NCI-H2227 (cell line): ENCODE measurements around the gene INSL4.

Experiments used
- DNase-seq: peaks from one replicate; lab custom pipeline; 2025; ENCODE audit not compliant: unreplicated experiment; lab: John Stamatoyannopoulos, UW

INSL4 gene

DNA sequence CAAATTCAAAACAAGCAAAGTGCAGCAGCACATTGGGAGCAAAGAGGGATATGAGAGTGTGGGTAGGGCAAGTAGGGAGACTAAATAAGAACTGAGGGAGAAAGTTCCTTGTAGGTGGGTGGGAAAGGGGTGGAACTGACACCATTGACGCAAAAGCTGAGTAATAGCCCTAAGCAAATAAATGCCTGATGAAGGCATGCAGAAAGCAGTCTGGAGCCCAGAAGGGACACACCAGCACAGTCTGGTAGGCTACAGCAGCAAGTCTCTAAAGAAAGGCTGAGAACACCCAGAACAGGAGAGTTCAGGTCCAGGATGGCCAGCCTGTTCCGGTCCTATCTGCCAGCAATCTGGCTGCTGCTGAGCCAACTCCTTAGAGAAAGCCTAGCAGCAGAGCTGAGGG lies at the start of gene INSL4:
Gene INSL4 (plus strand): TSS at position 208 of the 400 bp plus-strand sequence. CDS start 105 bp downstream, at position 313.
- DNase-seq = no peak

DNA sequence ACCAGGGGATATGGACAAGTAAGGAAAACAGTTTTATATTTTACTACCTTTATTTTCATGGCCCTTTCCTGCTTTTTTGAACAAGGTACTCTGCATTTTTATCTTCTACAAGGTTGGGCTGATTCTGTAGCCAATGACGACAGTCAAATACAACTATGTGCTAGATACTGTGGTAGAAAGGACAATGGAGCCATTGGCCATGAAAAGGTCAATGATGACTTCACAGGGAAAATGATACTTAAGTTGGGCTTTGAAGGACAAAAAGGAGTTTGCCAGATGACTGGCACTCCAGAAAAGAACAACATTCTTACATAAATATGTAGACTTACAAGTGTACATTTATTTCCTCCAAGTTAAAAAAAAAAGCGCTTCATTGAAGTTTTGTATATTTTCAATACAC lies 46.4 kb upstream of the INSL4 start:
- DNase-seq = no peak

DNA sequence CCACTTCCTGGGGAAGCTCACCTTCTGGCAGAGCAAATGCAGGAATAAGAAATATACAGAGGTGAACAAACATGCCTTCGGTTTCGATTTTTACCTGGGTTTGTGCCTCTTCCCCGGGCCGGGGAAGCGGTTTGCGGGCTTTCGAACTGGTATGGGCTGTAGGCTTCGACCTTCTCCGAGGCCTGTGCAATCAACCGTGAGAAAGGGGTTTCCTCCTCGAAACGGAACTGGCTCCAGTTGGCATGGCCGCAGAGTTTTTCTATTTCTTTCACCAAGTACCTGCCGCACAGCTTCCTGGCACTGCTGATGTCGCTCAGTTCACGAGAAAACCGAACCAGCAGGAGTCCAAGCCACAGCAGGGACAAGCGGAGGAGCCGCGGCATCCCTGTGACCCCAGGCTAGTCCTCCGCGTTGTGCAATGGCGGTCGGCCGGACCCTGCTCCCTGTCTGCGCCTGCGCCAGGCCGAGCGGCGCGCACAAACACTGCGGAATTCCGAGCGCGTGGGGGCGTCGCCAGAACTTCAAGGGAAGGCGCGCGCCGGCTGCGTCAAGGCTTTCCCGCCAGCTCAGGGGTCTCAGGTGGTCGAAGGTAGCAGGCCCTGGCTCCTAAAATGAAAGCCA lies 45.9 kb upstream of the INSL4 start, which contains the start of gene INSL6:
Gene INSL6 (minus strand): TSS at position 420 of the 621 bp plus-strand sequence. CDS start 37 bp downstream, at position 383.
- no peak for DNase-seq

DNA sequence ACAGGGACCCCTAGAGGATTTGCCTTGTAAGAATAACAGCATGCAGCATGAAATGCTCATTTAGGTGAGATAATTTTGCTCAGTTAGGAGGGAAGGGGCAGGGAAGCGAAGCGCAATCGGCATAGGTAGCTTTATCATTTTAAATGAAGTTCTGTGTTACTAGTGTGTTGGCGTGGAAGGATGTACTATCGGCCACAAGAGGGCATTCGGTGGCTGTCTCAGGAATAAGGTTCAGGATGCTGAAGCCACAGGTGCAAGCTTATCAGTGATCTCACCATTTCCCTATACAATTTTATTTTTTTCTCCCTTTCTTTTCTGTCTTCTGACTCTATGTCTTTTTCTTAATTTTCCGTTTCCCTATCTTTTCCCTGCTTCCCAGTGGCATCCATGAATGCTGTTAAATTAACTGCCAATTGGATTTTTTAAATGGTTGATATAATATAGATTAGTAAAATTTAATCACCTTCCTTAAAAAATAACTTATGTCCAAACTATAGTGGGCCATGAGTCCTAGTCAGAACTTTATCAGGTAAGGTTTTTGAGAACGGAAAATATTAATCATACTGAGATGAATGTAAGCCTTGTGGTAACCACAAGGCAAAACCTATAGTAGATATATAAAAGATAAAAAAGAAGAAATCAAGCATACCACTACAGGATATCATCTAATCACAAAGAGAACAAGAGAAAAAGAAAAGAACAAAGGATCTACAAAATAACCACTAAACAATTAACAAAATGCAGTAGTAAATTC lies 44.6 kb upstream of the INSL4 start:
- peak; percentile 60 for DNase-seq

DNA sequence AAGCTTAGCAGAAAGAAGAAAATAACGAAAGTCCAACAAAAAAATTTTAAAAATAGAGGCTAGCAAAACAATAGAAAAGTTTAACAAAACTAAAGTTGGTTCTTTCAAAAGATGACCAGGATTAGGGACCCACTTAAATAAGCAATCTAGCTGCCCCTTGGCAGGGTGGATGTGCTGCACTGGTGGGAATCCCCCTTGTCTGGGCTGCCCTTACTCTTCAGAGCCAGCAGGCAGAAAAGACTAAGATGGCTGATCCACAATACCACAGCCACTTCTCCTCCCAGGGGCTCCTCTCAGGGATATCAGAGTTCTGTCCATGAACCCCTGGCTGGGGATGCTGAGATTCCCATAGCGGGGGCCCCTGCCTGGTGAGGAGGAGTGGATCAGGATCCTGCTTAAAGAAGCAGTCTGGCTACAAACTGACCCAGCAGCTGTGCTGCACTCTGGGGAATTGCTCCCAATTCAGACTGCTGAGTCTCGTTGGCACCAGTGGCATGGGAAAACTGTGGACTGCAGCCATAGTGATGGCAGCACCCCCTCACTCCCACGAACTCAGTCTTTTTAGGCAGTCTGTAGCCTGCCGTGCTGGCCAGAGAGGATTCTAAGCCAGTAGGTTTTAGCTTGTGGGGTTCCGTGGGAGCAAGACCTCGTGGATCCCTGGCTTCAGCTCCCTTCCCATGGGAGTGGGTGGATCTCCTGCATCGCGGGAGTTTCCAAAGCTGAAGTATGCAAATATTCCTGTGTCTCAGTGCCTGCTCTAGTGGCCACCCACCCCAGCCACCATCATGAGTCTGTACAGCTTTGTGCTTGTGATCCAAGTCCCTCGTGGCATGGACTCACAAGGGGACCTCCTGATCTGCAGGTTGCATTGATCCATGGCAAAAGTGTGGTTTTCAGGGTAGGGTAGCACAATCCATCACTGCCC lies 42.9 kb upstream of the INSL4 start:
- DNase-seq = no peak

DNA sequence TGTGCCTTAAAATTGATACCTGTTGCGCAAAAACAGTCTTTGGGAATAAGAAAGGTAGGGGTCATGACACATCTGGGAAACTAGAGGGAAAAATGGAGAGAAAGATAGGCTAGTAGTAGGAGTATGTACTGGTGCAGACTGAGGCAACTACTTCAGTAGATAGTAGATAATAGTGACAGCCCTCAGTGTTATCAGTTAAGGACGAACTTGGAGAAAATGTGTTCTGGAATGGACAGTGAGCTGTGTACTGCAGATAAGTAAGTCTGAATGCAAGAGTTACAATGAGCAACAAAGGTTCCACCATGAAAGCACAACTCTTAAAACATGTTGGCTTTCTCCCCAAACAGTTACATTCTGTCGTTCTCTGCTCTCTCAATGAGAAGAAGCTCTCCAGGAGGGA lies 39.2 kb upstream of the INSL4 start:
- DNase-seq = no peak

DNA sequence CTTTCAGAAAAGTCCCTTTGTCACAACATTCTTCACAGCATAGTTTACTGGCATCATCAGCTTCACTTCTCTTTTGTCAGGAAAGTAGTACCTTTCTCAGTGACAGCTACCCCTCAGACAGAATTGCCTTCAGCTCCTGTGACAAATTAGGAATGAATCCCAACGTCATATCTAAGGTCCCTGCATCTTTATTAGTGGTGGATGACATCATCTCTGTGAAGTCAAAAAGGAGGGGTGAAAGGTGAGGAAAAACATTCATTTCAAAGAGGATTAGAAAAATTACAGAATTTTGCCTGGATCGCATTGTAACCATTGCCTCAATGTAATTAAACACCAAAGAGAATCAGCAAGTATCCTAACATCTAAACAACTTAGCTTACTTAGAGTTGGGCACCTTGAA lies 37.9 kb upstream of the INSL4 start:
- DNase-seq = no peak

DNA sequence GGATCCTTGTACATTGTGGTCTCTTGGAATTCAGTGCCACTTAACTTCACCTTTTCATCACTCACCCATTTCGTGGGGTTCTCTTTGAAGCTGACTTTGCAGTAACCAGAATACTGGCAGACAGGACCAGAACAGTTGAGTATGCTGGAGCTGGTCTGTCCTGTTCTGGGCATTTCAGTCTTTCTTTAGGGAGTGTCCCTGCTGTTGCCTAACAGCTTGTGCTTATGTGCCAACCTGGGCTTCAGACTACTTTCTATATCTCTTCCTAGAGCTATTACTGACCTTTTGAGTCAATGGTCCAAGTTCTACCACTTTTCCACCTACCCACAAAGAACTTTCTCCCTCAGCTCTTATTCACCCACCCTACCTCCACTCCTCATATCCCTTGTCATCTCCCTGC lies 35.8 kb upstream of the INSL4 start:
- DNase-seq = no peak

DNA sequence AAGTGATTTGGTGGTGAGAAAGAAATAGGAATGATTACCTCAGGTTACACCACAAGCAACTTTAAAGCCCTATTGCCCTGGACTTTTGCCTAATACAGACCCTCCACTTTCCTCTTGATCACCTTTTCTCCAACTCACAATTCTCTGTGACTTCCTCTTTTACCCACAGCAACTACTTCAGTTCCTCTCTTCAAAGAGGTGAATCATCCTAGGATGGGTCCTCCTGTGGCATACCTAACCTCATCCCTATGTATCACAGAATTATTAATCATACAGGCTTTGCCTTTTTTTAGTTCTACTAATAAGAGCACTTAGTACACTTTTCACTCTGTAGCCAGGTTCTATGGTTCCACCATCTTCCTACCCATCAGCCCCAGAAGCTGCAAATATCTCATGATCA lies 26.1 kb upstream of the INSL4 start:
- DNase-seq = no peak

DNA sequence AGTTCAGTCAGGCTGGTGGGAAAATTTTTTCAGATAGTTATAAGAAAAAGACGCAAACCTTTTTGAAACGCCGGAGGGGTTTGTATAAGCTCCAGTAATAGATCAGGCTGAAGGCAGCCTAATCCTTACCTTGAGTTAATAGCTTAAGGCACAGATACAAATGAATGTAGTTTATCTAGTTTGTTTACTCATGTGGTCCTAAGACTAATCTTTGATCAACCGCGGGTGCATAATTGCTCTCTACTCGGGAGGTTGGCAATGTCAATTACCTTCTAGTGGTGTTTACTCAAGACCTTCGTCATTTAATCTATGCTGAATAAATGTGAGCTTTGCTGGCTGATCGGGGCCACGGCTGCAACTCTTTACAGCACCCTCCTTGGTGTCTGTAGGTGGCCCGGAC lies 665 bp upstream of the INSL4 start:
- DNase-seq = no peak

DNA sequence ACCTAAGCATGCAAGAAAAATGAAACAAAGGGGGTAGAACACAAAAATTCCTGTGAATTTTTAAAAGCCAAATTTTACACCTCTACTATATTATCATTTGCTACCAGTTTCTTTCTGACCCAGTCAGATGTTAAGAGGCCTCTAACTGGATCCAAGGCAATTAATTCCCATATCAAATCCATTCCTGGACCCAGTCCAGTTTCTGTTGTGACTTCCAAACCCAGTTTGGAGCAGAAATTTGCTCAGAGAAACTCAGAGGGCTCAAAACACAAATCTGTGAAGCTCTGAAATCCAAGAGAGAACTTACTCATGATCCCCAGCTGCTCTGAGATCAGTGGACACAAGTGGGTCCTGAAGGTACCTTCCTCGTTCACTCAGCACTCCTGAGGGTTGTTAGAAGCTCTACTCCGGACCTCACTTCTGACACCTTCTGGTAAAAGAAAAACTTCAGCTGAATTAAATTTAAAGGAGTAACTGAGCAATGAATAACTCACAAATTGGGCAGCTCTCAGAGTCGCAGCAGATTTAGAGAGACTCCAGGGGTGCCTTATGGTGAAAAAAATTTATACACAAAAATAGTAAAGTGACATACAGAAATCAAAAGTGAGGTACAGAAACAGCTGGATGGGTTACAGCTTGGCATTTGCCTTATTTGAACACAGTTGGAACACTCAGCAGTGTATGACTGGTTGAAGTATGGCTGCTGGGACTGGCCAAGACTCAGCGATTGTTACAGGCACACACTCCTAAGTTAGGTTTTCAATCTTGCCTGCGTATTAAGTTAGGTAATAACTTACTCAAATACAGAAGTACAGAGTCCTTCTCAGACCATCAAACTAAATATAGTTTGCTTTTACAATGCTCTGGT lies 32.4 kb downstream of the INSL4 start:
- no peak for DNase-seq

DNA sequence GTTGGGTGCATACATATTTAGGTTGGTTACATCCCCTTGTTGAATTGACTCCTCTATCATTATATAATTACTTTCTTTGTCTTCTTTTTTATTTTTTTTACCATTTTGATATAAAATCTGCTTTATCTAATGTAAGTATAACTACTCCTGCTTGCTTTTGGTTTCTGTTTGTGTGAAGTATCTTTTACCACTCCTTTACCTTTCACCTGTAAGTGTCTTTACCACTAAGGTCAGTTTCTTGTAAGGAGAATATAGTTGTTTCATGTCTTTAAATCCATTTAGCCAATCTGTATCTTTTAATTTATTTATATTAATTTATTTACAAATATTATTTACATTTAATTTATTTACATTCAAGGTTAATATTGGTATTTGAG lies 33.0 kb downstream of the INSL4 start:
- no peak for DNase-seq

DNA sequence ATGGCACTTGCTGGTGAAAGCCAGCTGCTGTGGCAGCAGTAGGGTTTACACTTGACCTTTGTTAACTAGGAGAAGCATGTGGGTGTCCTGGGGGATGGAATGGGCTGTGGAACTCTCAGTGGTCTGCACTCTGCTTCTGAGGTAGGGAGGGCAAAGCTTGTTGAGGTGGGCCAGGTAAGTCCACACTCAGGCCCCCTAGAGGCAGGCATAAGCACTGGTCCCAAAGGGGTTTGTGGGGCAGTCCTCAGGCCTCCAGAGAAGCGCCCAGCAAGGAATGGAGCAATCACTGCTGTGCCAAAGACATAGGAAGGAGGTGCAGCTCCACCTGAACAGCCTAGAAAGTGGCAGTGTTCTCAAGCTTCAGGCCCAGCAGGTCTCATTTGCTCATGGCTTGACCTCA lies 34.7 kb downstream of the INSL4 start:
- DNase-seq = no peak

DNA sequence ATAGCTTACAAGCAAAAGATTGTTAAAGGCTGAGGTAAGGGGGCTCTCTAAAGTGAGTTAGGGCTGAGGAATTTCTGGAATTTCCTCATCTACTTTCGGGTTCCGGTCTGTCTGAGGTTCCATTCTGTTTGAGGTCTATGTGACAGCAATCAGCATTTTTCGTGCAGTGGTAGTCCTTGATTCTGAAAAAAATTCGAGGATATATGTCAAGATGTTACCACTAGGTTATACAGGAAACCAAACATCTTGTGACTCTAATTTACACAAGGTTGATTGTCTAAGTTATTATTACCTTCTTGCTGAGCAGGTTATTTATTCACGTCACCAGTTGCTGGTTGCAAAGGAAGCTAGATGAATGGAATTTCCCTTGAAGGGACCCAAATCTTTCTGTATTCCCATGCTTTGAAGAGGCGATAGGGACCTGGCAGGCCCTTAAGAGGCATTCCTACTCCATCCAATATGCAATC lies 38.1 kb downstream of the INSL4 start:
- no peak for DNase-seq

DNA sequence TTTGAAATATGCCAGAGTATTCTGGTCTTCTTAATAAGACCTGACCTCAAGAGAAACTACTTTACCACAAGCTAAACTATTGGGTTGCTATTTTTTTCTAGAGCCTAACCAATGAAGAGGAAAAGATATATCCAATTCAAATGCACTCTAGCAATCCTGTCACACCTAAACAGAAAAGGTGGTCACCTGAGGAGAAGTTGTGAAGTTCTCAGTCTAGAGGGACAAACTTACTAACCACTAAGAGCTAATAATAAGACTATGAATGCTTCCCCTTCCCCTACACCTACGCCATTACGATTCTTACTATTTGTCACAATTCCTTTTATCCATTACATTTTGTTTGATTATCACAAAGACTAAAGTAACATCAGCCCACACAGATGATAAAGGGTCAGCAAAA lies 43.6 kb downstream of the INSL4 start:
- no peak for DNase-seq

DNA sequence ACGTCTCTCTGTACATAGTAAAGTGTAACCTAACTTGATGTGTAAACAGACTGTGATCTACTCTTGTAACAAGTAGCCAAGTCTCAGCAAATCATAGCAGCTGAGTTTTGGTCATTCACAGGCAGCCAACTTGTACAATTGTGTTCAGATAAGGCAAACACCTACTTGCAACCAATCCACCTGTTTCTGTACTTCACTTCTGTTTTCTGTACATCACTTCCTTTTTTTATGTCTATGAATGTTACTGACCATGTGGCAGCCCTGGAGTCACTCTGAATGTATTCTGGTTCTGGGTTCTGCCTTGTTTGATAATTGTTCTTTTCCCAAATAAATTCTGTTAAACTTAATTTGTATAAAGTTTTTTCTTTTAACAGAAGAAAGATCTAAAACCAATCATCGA lies 47.3 kb downstream of the INSL4 start:
- no peak for DNase-seq
